CD4-positive, alpha-beta T cell treated with Interleukin-17A for 1 hour (primary cell): ENCODE results near the gene MTMR10.
A peak's percentile ranks its signal among the peaks of the same experiment; 100 is the strongest.

ENCODE experiments used
- DNase-seq: peaks from one replicate; pipeline ENCODE4 v3.0.0-alpha.2; 2020

The MTMR10 gene

GRCh38 chr15:30991255-30992235 lies at the start of gene MTMR10:
MTMR10 (minus strand) TSS chr15:30991628; CDS start chr15:30991506, 122 bp downstream.
- peak; percentile 77 for DNase-seq

GRCh38 chr15:31040611-31041010 lies 49.2 kb upstream of the MTMR10 start:
- DNase-seq: no peak

- DNase-seq: no peak
These were observed 48.5 kb upstream of the MTMR10 start for GRCh38 chr15:31039961-31040360.

- no peak for DNase-seq
These were observed 46.5 kb upstream of the MTMR10 start for GRCh38 chr15:31037731-31038477.

- no peak for DNase-seq
These were observed 45.4 kb upstream of the MTMR10 start for GRCh38 chr15:31036783-31037182.

GRCh38 chr15:31035610-31036009 lies 44.2 kb upstream of the MTMR10 start:
- no peak for DNase-seq

- no peak for DNase-seq
These were observed 42.7 kb upstream of the MTMR10 start for GRCh38 chr15:31034152-31034551.

GRCh38 chr15:31032961-31033371 lies 41.5 kb upstream of the MTMR10 start:
- DNase-seq: no peak

GRCh38 chr15:31031471-31032067 lies 40.1 kb upstream of the MTMR10 start:
- no peak for DNase-seq

GRCh38 chr15:31027910-31028578 lies 36.6 kb upstream of the MTMR10 start:
- no peak for DNase-seq

- no peak for DNase-seq
These were observed 34.6 kb upstream of the MTMR10 start for GRCh38 chr15:31025996-31026395.

GRCh38 chr15:31024979-31025378 lies 33.6 kb upstream of the MTMR10 start:
- DNase-seq: no peak

- no peak for DNase-seq
These were observed 32.9 kb upstream of the MTMR10 start for GRCh38 chr15:31024330-31024729.

GRCh38 chr15:31023841-31024240 lies 32.4 kb upstream of the MTMR10 start:
- no peak for DNase-seq

GRCh38 chr15:31021067-31021665 lies 29.7 kb upstream of the MTMR10 start:
- no peak for DNase-seq

- no peak for DNase-seq
These were observed 29.1 kb upstream of the MTMR10 start for GRCh38 chr15:31020542-31020941.

- no peak for DNase-seq
These were observed 28.6 kb upstream of the MTMR10 start for GRCh38 chr15:31019986-31020385.

GRCh38 chr15:31017311-31017710 lies 25.9 kb upstream of the MTMR10 start:
- DNase-seq: no peak

- no peak for DNase-seq
These were observed 25.1 kb upstream of the MTMR10 start for GRCh38 chr15:31016446-31016915.

GRCh38 chr15:31014608-31014925 lies 23.1 kb upstream of the MTMR10 start:
- no peak for DNase-seq

- DNase-seq: no peak
These were observed 22.6 kb upstream of the MTMR10 start for GRCh38 chr15:31013863-31014607.

- no peak for DNase-seq
These were observed 21.0 kb upstream of the MTMR10 start for GRCh38 chr15:31012455-31012854.
